DOHH2 (cell line): ENCODE results near the gene FRZB.

ENCODE experiments used
- CTCF ChIP-seq: fragments of 200-600 bp; sonication (generic); IDR thresholded peaks from one replicate; pipeline ENCODE4 v1.5.1; 2014; ENCODE audit warnings: antibody characterized with exemption, mild to moderate bottlenecking, low read depth, low read length; ENCODE audit not compliant: poor library complexity, severe bottlenecking
- EZH2phosphoT487 ChIP-seq: fragments of 200-600 bp; sonication (generic); IDR thresholded peaks from 2 replicates; pipeline ENCODE4 v1.6.1; 2017; ENCODE audit warnings: borderline replicate concordance, mild to moderate bottlenecking, antibody characterized with exemption, low read length, moderate library complexity, mixed read lengths

GRCh38 chr2:182864949-182865570 lies 1.4 kb downstream of the FRZB start:
- TF ChIP-seq CTCF: no peak
- no peak for TF ChIP-seq EZH2phosphoT487
